AG10803 (cell line): ENCODE measurements around the gene TYRP1.
A peak's percentile ranks its signal among the peaks of the same experiment; 100 is the strongest.

ENCODE experiments used
- DNase-seq: peaks from one replicate; pipeline ENCODE4 v3.0.0; 2010; ENCODE audit warnings: low read depth
- H3K4me3 ChIP-seq: 2 replicates; pipeline ENCODE4 v1.5.1; 2011; ENCODE audit warnings: mild to moderate bottlenecking, low read length, control low read depth
- CTCF ChIP-seq: conservative IDR thresholded peaks from 2 replicates; pipeline ENCODE4 v1.5.1; 2011; ENCODE audit warnings: mild to moderate bottlenecking, low read length, control low read depth, inconsistent platforms

Gene TYRP1

GRCh38 chr9:12703996-12704395 lies 10.8 kb downstream of the TYRP1 start:
- peak; percentile 6 for DNase-seq
- H3K4me3 ChIP-seq, result no peak overlapping the region
- no peak for TF ChIP-seq CTCF

DNA sequence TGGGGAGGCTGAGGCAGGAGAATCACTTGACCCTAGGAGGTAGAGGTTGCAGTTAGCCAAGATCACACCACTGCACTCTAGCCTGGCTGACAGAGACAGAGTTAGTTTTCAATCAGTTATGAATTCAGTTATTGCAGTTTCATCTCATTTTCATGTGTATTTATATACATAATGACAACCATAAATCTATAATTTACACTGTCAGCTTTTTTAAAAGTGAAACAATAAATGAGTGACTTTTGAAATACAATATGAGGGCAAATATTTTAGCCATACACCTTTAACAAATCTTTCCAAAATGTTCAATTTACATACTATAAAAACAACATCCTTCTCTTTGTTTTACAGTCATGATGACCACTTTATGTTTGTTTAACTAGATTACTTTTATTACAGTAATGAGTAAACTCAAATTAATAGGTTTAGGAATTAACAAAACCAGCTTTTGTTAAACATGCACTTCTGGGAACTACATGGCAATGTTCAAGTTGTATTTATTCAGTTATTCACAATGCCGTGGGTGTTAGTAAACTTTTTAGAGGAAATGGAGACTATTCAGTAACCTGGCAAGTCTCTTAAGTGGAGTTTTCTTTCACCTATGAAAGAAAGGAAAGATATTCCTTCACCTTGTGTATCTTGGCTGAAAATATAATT lies 12.7 kb downstream of the TYRP1 start:
- H3K4me3 ChIP-seq, result no peak overlapping the region
- no peak for DNase-seq
- no peak for TF ChIP-seq CTCF

- H3K4me3 ChIP-seq, result no peak overlapping the region
- DNase-seq, result peak; percentile 48
- no peak for TF ChIP-seq CTCF
These were observed 15.5 kb downstream of the TYRP1 start for GRCh38 chr9:12708562-12709298.

- no peak overlapping the region for H3K4me3 ChIP-seq
- DNase-seq, result peak; percentile 13
- no peak for TF ChIP-seq CTCF
These were observed 19.3 kb downstream of the TYRP1 start for GRCh38 chr9:12712532-12712931.

GRCh38 chr9:12715268-12715667 lies 22.1 kb downstream of the TYRP1 start:
- no peak for DNase-seq
- H3K4me3 ChIP-seq, result no peak overlapping the region
- TF ChIP-seq CTCF, result no peak

DNA sequence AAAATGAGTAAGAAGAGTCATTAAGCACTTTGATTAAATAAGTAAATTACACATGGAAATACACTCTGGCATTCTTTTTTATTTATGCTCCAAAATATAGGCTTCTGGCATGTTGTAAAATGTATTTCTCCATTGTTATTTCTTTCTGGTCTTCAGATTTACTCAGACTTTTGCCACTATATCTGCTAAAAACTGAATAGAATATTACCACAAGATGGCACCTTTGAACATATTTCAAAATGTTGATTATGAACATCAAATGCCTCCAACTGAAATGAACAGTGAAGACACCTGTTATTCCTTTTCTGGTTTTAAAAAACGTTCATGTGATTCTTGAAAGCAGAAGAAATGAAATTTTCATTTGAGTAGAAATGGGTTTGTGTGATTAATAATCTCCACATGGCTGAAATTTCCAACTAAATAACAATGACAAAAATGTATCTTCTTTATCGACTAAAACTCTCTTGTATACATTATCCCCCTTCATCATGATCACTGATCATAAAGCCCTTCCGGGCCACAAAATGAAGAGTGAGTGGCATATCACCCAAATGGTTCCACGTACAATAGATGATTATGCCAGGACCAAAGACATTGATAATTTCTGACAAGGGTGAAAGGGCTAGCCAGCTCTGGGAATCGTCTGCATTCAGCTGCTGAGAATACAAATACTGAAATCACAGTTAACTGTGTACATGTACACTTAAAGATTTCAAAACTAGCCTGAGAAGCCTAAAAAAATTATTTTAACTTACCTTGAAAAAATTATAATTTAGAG lies 23.8 kb downstream of the TYRP1 start:
- H3K4me3 ChIP-seq, result no peak overlapping the region
- no peak for DNase-seq
- peak; percentile 36 for TF ChIP-seq CTCF
